HG03342 (cell line): Measurements from ENCODE around the gene SKP1.

Source experiments
- ATAC-seq: cut with Tn5 transposase; IDR thresholded peaks from one replicate; pipeline ENCODE4 v1.9.1; 2021; ENCODE audit warnings: mild to moderate bottlenecking, moderate library complexity; ENCODE audit not compliant: unreplicated experiment

The SKP1 gene

DNA sequence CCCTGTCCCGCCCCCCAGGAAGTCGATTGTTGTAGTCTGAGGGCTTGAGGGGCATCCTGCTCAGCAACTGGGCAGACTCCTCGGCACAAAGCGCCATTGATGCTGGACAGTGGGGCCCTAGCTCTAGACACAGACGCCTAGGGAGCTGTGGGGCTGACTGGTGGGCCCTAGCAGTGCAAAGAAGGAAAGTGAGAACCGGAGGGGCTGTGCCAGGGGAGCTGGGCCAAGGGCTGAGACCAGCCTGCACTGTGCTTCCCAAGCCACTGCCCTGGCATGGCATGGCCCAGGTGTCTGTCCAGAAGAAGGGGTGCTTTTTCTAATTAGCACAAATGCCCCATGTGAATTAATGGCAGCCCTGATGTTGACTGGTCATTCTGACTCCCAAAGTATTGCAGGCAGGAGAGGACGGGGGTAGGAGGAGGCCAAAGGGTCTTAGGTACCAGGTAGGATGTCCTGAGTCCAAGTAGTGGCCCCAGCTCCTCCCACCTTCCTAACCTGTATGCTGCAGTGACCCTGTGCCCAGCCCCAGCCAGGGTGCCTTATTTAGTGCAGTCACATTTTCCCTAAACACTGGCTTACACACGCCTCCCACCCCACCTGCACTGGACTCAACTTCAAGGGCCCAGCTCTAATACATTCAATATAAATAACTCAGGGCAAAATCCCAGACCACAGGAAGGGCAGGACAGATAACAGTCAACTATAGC, 46.4 kb downstream of the SKP1 start:
- no peak for ATAC-seq

DNA sequence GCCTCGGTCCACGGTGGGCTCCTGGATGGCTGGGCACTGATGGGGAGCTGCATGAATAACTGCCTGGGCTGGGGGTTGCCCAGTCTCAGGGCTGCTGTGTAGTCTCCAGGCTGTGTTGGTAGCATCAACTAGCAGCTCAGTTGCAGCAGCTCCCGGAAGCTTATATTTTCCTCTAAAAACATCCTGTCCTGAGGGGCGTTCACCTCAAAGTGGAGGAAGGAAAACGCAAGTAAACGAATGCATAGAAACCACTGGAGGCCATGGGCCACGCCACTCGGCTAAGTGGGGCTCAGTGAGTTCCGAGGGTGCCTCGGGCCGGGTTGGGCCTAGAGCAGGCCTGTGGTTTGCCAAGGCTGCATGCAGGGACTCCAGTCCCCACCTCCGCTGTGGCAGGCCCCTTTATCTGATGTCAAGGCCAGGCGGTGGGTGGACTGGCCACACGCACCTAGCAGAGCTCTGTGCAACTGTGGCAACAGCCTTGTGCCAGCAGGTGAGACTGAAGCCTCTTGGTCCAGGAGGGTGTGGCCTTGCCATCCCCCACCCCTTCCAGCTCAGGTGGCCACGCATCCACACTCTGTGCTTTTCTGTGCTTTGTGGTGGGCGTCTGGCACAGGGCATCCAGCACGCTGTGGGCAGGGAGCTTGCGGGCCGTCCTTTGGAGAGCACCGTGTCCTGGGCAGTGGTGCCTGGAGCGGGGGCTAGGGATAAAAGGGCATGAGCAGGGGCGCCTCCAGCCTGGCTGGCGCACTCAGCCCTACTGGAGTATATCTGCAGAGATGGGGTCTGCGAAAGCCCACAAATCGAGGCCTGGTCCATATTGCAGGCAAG, 47.1 kb downstream of the SKP1 start:
- ATAC-seq: no peak

DNA sequence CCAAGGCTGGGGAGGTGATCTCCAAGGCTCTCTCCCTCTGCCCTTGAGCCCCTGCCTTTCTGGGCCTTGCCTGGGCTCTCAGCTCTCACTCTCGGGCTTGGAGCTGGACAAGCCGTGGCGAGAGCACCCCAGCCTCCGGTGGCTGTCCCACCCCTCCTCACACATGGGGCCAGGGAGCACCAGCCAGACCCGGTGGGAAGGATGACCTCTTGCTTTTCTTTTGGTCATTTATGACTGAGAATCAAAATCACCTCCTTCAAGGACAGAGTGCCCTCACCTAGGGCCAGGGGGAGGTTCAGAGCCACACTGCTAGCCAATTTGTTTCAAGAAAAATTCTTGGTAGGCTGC, 48.1 kb downstream of the SKP1 start:
- ATAC-seq: no peak

DNA sequence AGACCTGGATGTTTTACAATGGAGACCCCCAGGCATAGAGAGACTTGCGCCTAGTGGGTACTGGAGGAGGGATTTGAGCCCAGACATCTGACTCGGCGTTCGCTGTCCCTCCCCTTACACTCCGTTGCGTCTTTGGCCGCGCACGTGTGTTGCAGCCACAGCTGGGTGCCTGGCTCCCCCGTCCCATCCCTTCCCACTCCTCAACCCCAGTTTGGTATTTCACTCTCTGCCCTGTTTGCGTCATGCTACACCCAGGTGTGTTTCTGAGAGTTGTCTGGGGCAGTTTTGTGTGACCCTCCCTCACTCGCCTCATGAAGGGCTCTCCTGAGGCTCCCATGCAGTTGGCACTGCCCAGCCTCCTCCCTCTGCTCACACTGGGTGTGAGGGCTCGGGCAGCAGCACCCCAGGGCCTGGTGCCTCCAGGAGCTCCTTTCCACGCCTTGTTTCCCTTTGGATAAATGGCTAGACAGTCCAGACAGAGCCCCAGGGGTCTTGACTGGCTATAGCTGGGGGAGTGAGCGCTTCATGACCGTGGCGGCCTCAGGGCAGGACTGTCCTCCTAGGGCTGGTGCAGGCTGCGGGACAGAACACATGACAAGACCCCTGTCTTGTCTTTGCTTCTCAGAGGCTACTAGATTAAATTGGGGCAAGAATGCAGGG, 48.6 kb downstream of the SKP1 start:
- ATAC-seq: no peak

DNA sequence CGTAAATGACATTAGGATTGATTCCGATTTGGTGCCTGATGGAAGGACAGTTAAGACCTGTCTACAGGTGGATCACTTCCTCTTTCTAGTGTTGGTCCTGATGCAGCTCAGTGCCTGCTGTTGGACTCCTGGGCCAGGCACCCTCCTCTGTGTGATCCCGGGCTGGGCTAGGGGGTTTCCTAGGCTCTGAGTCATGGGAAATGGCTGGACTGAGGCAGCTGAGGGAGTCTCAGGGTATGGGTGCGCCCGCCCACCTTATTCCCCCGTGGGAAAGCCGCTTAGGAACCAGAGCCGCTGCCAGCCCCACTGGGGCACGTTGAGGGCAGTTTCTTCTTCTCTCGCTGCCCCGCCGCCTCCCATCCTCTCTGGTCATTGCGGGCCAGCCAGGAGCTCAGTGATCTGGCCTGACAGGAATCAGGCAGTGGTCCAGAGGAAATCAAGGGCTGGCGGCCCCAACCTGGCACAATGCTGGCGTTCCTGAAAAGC, 49.3 kb downstream of the SKP1 start:
- ATAC-seq: peak; percentile 76

DNA sequence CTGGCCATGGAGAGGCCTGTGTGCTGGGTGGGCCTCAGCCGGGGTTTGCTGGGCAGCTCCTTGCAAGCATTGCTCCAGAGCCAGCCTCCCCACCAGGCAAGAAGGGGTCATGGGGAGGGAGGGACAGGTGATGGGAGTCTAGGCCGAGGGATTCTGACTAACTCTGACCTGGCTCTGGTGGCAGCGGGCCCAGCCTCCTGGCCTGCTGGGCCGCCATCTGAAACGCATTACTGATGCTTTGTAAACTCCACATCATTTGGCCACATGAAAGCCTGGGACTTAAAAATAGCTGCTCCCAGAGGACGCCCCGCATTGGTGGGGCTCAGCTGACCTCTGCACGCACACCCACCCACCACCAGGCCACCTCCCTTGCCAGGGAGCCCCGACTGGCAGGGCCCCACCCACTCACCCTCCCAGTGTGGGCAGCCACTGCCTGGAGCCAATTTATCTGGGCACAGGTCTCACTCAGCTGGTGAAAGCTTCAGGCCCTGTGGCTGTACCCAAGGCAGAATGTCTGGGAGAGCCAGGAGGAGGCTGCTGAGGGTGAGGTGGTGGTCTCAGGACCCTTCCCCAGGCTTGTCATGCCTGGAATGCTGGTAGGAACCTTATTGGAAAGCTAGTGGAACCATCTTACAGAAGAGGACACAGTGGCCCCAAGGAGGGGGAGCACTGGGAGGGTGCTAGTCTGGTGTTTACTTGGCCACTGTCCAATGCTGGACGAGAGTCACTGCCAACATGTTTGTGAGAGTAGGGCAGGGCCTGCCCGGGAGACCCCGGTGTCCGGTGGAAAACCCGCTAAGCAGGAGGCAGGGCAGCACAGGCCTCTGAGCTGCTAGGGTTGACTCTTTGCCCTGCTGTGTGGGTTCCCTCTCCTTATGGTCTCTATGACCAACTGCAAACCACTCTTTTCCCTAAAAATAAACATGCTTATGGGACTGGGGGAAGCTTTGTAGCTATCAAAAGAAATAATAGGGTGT, 51.4 kb downstream of the SKP1 start:
- no peak for ATAC-seq

DNA sequence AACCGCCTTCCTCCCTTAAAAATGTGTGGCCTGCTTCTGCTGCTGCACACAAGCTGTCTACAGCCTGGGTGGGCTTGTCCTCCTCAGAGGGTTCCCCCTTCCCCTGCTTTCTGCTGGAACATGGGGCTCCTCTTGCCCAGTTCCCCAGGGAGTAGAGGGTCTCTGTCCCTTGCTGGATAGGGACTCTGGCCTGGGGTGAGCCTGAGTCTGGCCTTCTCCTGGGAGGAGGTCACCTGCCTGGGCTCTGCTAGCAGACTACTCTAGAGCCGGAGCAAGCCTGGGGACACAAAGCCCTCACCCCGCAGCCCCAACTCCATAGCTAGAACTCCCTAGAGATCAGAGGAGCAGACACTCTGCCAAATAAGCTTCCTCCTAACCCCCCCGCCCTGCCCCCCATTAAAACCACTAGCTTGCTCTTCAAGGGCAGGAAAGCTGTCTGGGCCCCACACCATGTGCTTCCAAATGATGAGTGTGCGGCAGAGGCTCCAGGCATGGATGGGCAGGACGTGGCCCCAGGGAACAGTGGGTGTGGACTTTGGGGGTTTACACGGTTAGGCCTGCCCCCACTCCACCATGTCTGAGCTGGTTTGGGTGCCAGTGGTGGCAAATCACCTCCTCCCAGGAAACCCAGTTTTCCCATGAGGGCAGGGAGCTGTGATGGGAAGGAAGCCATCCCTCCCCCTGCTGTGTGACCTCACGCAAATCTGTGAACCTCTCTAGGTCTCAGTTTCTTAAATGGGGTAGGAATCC, 52.3 kb downstream of the SKP1 start:
- ATAC-seq: no peak

DNA sequence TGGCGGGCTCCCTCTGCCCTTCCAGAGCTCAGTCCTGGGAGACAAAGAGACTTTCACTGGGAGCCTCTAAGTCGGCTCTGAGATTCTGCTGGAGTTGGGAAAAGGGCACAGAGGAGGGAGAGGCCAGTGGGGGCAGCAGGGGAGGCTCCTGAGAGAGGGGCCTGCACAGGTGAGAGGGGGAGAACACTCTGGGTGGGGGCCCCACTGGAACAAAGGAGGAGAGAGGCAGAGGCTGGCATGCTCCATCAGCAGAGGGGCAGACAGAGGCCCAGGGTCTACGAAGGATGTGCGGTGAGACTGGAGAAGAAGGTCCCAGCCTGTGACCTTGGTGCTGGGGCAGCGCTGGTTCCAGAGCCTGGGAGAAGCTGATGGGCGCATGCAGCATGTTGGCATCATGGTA, 53.4 kb downstream of the SKP1 start:
- no peak for ATAC-seq

DNA sequence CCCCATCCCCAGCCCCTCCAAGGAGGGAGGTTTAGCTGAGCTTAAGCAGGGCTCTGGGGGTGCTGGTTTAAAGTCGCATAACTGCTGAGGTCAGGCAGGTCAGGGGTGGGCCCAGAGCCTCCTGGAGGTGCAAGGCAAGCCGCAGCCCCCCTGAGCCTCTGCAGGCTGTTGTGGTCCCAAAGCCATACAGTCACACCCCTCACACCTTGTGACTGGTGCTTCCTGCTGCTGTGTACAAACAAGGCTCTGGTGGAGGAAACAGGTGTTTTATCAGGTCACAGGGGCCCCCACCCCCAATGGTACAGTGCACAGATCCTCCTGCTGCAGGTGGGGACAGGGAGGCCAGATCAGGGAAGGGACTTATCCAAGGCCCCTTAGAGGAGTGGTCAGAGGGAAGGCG, 54.2 kb downstream of the SKP1 start:
- no peak for ATAC-seq

DNA sequence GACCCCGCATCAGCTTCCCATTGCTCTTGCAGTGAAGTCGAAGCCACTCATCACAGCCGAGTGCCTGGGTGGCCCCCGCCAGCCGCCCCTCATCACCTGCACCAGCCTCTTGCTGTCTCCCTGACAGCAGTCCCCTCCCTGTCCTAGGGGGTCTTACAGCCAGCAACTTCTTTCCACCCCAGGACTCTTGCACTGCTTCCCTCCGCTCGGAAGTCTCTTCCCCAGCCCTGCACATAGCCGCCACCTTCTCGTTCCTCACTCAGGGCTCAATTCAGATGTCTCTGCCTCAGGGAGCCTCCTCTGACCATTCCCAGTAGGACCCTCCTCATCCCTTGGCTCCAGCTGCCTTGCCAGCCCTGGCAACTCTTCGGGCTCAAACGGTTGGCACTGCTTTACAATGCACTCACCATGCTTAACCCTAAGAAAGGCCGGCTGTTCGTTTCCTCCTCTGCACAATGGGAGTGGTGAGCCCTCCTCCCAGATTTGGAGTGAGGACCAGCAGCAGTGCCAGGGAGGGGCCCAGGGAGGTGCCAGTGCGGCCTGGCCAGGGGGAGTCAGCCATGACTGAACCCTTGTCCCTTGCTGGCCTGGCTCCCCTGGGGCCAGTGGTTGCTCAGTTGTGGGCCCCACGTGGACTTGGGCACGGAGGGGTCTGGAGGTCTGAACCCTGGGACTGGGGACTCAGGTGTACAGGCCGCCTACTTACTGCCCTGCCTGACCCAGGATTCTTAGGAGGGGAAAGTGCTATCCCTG, 56.2 kb downstream of the SKP1 start:
- ATAC-seq: no peak

DNA sequence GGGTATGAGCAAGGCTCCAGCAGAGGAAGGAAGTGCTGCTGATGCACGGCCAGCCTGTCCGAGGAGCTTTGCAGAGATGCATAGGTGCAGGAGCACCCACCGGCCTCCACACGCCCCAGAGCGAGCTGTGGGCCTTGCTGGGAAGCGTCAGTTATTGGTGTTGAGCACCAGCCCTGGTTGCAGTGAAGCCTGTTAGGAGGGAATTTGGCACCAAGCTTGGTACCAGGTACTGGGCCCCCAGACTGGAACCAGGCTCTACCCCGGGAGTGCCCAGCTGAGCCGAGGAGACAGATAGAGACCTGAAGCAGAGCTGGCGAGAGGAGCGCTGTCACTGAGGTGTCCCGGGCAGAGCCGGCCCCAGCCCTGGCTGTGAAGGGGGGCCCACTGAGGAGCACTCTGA, 57.0 kb downstream of the SKP1 start:
- ATAC-seq: no peak

DNA sequence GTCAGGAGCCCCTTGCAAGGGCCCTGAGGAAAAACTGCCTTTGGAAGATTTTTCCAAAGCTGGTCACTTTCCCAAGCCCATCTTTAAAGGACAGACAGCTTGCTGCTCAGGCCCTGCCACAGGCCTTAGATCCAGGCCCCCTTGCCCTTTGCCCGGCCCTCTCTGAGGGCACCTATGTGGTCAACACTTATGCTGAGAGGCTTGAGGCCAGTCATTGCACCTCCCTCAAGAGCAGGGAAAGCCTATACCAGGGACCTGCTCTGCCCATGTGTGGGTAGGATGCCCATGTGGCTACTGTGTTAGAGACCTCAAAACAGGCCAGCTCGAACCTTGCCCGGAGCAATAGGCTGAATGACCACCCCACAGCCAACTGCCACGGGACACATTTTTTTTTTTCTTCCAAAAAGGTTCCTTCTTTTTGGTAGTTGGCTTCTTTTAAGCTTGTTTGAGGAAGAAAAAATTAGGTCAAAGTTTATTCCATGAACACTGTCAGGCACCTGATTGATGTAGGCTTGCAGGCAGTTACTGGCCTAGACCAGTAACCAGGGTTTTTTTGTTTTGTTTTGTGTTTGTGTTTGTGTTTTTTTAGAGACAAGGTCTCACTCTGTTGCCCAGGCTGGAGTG, 58.4 kb downstream of the SKP1 start:
- ATAC-seq: no peak

DNA sequence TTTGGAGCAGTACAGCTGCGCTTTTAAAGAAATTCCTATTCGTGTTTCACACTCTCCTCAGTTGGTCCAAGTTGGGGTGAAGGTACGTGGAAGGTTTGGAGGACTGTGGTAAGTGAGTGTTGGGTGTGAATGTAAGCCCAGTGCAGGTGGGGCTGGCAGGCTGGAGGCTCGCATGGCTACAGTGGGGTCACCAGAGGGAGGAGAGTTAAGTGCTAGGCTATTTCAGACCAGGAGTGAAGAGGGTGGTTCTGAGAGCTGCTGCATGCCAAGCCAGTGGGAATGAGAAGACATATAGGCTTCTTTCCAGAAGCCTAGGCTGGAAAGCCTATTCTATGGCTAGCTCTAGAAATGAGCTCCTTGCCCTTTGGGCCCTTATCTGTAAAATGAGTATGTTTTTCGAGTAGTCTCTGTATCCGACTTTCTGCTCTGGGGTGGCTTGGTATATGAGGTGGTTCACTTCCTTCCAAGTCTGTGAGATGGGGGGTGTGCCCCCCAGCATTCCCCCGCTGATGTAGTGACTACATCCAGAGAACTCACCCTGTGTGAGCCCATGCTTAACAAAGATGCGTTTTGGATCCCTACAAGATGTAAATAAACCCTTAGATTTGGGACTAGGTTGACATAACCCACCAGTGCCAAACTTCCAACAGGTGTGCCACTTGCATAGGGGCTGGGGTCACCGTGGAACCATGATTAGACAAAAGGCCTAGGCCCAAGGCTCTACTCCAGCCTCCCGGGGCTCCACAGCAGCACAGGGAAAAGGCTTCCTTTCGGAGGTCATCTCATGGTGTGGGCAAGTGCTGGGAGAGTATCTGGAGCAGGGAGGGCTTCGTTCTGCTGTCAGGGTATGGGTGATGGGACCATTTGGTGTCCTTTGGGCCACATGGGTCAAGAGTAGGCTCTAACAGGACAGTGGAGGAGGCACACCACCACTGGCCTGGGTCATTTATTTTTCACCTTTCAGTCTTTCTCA, 59.7 kb downstream of the SKP1 start:
- no peak for ATAC-seq

DNA sequence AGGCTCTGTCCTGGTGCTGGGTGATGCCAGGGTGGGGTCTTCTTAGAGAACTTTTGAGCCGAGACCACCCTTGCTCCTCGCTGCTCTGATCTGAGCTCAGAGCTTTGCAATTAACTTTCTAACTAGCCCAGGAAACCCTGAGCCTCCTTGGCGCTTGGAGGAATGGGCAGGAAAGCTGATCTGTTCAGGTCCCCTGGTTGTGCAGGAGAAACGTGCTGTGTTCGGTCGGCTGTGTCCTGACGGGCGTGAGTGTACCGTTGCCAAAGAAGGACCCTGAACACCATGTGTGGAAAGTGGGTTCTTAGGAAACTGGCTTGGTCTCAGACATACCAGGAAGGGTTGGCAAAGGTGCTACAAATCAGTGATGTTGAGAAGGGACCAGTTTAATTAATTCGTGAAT, 60.5 kb downstream of the SKP1 start:
- ATAC-seq: no peak

DNA sequence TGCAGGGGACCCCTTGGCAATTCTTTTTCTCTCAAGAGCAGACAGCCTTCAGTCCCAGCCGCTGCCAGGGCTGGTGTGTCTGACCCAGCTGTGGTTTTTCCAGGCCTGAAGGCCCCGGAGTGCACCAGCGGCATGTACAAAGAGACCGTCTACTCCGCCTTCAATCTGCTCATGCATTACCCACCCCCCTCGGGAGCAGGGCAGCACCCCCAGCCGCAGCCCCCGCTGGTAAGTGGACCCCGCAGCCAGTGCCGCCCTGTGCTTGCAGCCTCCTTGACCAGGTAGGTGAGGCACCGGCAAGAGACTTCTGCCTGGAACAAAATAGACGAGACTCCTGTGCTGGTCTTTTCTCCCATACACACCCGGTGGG, 61.0 kb downstream of the SKP1 start:
- no peak for ATAC-seq

DNA sequence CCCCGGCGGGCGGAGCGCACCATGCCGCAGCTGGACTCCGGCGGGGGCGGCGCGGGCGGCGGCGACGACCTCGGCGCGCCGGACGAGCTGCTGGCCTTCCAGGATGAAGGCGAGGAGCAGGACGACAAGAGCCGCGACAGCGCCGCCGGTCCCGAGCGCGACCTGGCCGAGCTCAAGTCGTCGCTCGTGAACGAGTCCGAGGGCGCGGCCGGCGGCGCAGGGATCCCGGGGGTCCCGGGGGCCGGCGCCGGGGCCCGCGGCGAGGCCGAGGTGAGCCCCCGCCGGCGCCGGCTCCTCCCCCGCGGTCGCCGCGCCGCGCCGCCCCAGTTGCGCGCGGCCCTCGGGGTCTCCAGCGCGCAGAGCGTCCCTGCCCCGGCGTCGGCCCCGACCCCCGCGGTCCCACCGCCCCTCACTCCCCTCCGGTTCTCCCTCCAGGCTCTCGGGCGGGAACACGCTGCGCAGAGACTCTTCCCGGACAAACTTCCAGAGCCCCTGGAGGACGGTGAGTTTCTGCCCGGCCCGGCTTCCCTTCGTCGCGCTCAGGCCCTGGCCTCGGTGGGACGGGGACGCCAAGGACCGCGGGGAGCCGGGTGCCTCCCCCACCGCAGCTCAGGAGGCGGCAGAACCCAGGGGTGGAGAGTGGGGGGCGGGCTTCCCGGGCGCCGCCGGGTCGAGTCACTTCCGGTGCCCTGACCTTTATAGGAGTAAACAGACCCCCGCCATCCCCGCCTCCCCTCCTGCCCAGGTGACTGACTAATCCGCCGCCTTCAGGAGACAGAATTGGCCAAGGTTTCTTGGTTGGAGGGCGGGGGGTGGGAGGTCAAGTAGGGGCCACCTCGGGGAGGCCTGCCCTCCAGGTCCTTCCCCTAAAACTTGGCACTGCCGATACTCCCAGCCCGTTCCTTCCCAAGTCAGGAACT, 61.6 kb downstream of the SKP1 start:
- ATAC-seq: no peak
